GOT3 (cell line): ENCODE results near the gene HAUS5.

Source experiments
- DNase-seq: peaks from one replicate; lab custom pipeline; 2025; ENCODE audit warnings: mixed read lengths; lab: John Stamatoyannopoulos, UW

HAUS5 gene

GRCh38 chr19:35607661-35608060 is 4.9 kb upstream of the HAUS5 start:
- DNase-seq = no peak

- DNase-seq = no peak
Measured at GRCh38 chr19:35608251-35608650, 4.3 kb upstream of the HAUS5 start.

GRCh38 chr19:35609851-35610353 is 2.6 kb upstream of the HAUS5 start:
- DNase-seq = no peak

- no peak for DNase-seq
Measured at GRCh38 chr19:35612224-35612558, 344 bp upstream of the HAUS5 start.

- DNase-seq = no peak
Measured at GRCh38 chr19:35613574-35613973, 1.0 kb downstream of the HAUS5 start.

- no peak for DNase-seq
Measured at GRCh38 chr19:35615036-35615435, 2.5 kb downstream of the HAUS5 start.

GRCh38 chr19:35618857-35619256 is 6.3 kb downstream of the HAUS5 start:
- DNase-seq = no peak

GRCh38 chr19:35619290-35619923 is 6.9 kb downstream of the HAUS5 start:
- DNase-seq = no peak

- DNase-seq = no peak
Measured at GRCh38 chr19:35620001-35620400, 7.5 kb downstream of the HAUS5 start.

- DNase-seq = no peak
Measured at GRCh38 chr19:35621708-35622107, 9.2 kb downstream of the HAUS5 start.

GRCh38 chr19:35622750-35623149 is 10.2 kb downstream of the HAUS5 start:
- DNase-seq = no peak

GRCh38 chr19:35623327-35624010 is 10.9 kb downstream of the HAUS5 start:
- no peak for DNase-seq

GRCh38 chr19:35628264-35628564 is 15.7 kb downstream of the HAUS5 start:
- DNase-seq = no peak

GRCh38 chr19:35628565-35629331 is 16.2 kb downstream of the HAUS5 start, which contains the start of gene RBM42:
Gene RBM42 (plus strand): TSS chr19:35629036. CDS start chr19:35629154, 118 bp downstream.
- DNase-seq = peak; percentile 85

- no peak for DNase-seq
Measured at GRCh38 chr19:35629332-35629633, 16.7 kb downstream of the HAUS5 start.

- DNase-seq = no peak
Measured at GRCh38 chr19:35633727-35634440, 21.3 kb downstream of the HAUS5 start.

GRCh38 chr19:35636651-35637050 is 24.1 kb downstream of the HAUS5 start:
- no peak for DNase-seq

- no peak for DNase-seq
Measured at GRCh38 chr19:35637165-35637564, 24.6 kb downstream of the HAUS5 start.

- DNase-seq = no peak
Measured at GRCh38 chr19:35639321-35639639, 26.7 kb downstream of the HAUS5 start.

- DNase-seq = no peak
Measured at GRCh38 chr19:35639863-35640262, 27.3 kb downstream of the HAUS5 start.

- DNase-seq = no peak
Measured at GRCh38 chr19:35641515-35642151, 29.1 kb downstream of the HAUS5 start, which contains the start of gene ETV2. Gene ETV2 (plus strand): TSS chr19:35641745. CDS start chr19:35642461, 716 bp downstream.

- no peak for DNase-seq
Measured at GRCh38 chr19:35642312-35642711, 29.8 kb downstream of the HAUS5 start.
